Mammary epithelial cell (primary cell): ENCODE measurements around the gene GRAP2.

Experiments
- EZH2 ChIP-seq: IDR thresholded peaks from 2 replicates; pipeline ENCODE4 v1.6.1; 2012; ENCODE audit warnings: low read length, inconsistent platforms, borderline replicate concordance
- TF ChIP-seq, protein P1 (sequence below), 2 donors: IDR thresholded peaks in 1 of 2; conservative IDR thresholded peaks in 1 of 2; 2 replicates each; pipeline ENCODE4 v1.5.1; 2011 to 2012; ENCODE audit warnings: inconsistent platforms in 2 of 2, low read length in 2 of 2, mild to moderate bottlenecking in 2 of 2, control low read depth in 1 of 2, low read depth in 1 of 2; ENCODE audit not compliant: insufficient read depth in 1 of 2; ENCODE audit errors: extremely low read depth in 1 of 2

DNA sequence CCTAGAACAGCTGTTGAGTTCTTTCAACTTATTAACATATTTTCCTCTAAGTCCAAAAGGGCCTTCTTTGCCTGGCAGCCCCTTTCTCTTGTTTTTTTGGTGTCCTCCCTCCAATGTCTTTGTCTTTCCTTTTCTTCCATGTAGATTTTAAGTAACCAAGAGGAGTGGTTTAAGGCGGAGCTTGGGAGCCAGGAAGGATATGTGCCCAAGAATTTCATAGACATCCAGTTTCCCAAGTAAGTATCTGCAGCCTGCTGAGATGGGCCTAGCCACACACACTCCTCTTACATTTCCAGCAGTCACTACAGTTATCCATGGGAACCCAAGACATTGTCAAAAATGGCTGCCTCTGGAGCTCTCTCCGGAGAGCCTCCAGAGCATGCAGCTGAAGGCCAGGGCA lies 54.8 kb downstream of the GRAP2 start:
- TF ChIP-seq, protein P1, sequence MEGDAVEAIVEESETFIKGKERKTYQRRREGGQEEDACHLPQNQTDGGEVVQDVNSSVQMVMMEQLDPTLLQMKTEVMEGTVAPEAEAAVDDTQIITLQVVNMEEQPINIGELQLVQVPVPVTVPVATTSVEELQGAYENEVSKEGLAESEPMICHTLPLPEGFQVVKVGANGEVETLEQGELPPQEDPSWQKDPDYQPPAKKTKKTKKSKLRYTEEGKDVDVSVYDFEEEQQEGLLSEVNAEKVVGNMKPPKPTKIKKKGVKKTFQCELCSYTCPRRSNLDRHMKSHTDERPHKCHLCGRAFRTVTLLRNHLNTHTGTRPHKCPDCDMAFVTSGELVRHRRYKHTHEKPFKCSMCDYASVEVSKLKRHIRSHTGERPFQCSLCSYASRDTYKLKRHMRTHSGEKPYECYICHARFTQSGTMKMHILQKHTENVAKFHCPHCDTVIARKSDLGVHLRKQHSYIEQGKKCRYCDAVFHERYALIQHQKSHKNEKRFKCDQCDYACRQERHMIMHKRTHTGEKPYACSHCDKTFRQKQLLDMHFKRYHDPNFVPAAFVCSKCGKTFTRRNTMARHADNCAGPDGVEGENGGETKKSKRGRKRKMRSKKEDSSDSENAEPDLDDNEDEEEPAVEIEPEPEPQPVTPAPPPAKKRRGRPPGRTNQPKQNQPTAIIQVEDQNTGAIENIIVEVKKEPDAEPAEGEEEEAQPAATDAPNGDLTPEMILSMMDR (conservative IDR thresholded peaks at IDR 0.05 in 1 of 2, IDR thresholded peaks at IDR 0.05 in 1 of 2; ENCODE audit: extremely low read depth in 1 of 2, insufficient read depth in 1 of 2, low read depth in 1 of 2, low read length in 2 of 2): no peak
- no peak for TF ChIP-seq EZH2
